Hematopoietic multipotent progenitor cell treated with erythropoietin and hydrocortisone succinate and interleukin-3 and kit ligand, for 4 days (in vitro differentiated cells): Measurements from ENCODE around the gene LILRA2.
"Not testable (repeated sequence)": the region's sequence is repeated elsewhere in the genome, so short reads cannot be mapped to it uniquely, and the experiment has no call there.

Experiments
- DNase-seq: peaks from one replicate; pipeline ENCODE4 v3.0.0-alpha.2; 2015

The LILRA2 gene

DNA sequence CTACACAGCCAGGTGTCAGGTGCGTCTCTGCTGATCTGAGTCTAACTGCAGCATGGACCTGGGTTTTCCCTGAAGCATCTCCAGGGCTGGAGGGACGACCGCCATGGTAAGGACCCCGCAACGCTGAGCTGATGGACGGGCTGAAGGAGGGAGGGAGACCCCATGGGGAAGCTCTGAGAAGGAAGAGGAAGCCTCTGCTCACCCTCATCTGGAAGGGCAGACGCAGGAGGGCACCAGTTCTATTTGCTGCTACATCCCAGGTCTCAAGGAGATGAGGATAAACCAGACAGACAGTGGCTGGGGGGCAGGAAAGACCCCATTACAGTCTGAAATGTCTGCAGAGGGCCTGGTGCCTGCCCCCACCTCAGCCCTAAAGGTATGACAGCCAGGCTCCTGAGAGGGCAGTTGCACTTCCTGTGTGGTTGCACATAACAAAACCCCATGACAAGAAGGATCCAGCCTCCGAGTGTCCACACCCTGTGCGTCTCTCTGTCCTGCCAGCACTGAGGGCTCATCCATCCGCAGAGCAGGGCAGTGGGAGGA is at the start of gene LILRA2:
LILRA2 (plus strand) TSS at position 461 of the 543 bp plus-strand sequence. CDS start 89 bp downstream, outside the sequence.
- peak; percentile 50 for DNase-seq

DNA sequence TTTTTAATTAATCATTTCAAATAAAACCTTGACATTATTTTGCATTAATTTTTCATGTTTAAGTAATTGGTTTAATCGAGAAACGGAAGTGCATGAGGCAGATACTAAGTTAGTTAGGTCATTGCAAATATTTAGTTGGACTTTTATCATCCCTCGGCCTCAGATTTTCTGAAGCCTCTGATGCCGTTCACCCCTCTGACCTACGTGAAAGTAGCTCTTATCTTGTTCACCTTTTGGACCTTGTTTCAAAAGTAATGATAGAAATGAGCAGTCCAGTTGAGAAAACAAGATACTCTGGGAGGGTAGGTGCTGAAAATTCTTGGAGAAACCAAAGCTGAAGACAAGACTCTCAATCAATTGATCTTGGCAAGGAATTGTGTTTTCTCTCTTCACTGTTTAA is 48.0 kb upstream of the LILRA2 start:
- no peak for DNase-seq

DNA sequence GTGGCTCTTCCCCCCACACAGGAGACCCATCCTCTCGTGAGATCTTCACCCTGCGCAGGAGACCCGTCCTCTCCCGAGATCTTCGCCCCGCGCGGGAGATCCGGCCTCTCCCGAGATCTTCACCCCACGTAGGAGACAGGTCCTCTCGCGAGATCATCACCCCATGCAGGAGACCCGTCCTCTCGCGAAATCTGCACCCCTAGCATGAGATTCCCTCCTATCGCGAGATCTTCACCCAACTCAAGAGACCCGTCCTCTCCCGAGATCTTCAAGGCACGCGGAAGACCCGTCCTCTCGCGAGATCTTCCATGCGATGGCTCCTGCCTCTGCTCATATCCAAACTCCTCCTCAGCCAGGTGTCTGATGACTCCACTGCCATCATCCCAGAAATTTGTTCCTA is 46.6 kb upstream of the LILRA2 start:
- DNase-seq = no peak

DNA sequence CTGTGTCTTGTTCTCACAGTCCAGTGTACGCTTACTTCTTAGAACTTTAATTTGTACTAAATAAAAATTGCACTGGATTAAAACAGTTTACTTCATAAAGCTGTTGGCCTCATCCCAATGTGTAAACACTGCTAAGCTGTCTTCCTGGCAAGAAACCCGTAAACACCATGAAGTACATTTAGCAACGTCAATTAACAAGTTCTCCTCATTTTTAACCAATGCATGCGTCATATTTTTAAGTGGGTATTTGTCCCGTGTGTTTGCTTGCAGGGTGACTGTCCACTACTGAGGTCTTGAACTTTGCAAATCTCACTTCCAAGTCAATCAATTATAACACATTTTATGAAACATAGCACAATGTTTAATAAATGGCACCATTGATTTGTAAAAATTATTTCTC is 42.7 kb upstream of the LILRA2 start:
- no peak for DNase-seq

DNA sequence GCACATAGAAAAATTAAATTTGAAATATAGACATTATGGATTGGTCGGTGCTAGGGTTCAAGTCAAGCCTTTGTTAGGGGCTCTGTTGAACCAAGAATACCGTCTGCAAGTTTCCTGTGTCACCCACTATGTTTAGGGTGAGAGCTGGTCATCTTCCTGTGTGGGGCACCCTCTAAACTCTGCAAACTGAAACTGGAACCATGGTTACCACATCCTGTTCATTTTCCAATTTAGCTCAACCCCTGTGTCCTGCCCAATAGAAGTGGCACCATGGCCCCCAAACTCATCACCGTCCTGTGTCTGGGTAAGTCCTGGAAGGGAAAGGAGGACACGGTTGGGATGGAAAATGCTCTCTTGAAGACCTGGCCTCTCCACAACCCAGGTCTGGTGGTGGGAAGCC is 41.1 kb upstream of the LILRA2 start:
- no peak for DNase-seq

DNA sequence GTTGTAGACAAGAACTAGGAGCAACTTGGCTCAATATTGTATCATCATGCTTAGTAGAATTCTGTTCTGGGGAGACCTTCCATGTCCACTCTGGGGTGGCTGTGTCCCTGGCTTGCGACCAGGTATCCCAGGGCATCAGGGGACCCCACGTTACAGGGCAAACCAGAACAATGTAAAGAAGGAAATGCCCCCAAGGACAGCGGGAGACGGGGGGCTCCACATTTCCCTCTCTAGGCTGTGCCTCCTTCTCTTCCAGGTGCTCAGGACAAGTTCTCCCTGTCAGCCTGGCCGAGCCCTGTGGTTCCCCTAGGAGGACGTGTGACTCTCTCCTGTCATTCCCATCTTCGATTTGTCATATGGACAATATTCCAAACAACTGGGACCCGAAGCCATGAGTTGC is 40.1 kb upstream of the LILRA2 start:
- no peak for DNase-seq

DNA sequence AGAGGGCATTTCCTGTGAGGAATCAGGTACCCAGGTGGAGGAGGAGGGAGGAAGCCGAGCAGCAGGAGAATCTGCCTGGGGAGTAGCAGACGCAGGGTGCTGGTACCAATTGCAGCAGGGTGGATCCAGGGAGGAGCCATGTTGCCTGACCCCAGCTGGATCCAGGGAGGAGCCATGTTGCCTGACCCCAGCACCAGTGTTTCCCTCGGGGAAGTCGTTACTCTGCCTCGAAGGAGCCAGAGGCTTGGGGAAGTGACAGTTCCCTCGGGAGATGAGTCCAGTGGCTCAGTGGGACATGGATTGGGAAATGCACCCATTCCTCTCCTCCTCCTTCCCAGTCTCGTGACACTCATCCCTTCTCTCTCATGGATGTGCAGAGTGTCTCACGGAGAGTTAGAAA is 39.4 kb upstream of the LILRA2 start:
- DNase-seq = no peak

DNA sequence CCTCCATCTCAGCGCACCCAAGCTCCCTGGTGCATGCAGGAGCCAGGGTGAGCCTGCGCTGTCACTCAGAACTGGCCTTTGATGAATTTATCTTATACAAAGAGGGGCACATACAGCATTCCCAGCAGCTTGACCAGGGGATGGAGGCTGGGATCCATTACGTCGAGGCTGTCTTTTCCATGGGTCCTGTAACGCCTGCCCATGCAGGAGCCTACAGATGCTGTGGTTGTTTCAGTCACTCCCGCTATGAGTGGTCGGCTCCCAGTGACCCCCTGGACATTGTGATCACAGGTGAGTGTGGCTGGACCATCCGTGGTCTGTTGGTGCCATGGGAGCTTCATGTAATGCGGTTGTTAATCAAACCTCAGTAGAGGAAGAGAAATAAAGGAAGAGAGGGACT is 38.0 kb upstream of the LILRA2 start:
- DNase-seq = no peak

DNA sequence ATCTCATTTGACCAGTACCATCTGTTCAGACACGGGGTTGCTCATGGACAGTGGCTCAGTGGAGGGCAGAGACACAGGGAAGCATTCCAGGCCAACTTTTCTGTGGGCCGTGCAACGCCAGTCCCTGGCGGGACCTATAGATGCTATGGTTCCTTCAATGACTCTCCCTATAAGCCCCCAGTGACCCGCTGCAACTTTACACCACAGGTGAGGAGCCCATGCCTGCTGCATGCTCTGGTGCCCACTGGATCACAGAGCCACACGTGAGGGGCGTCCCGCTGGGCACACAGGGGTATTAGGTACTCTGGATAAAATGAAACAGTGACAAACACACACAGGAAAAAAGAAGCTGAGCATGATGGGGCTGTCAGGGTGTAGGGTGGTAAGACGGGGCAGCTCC is 36.6 kb upstream of the LILRA2 start:
- no peak for DNase-seq

DNA sequence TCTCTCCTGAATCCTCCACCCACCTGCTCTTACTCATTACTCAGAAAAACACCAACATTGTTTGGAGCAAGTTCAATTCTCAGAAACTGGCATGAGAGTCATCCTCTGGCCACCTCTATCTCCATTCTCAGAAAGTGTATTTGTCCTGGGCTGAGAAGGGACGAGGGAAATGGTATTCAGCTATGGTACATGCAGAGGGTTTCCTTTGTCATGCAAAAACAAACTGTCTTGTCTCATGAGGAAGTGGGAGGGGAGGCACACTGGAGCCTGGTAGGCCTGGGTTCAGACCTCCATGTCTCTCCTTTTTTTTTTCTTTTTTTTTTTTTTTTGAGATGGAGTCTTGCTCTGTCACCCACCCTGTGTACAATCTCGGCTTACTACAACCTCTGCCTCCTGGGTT is 31.9 kb upstream of the LILRA2 start:
- DNase-seq = no peak

DNA sequence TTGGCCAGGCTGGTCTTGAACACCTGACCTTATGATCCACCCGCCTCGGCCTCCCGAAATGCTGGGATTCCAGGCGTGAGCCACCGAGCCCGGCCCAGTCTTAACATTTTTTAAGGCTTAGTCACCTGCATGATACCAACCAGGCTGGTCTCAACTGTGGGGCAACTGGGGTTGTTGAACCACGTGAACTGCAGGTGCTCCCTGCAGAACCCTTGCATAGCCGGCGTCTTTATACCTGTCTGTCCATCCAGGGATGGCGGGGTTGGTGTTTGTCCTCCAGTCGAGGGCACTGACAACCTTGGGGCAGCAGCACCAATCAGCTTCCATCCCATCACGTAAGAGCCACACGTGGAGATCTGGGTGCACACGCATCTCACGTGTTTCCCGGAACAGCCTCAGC is 24.8 kb upstream of the LILRA2 start:
- DNase-seq = no peak

DNA sequence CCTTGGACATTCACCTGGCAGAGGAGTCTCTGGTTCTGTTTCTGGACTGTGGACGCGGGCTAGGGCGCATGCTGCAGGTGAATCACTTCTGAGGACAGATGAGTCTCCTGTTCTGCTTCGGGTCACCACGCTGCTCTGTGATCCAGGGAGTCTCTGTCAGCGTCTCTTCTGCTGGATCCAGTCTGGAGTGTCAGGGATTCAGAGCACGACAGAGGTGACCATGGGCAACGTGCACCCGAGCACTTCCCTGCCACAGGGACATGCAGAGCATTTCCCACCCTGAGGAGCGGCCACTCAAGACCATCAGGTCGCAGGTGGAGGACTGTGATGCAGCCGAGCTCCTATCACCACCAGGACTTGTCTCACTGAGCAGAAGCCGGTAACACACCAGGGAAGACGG is 24.4 kb upstream of the LILRA2 start:
- no peak for DNase-seq

DNA sequence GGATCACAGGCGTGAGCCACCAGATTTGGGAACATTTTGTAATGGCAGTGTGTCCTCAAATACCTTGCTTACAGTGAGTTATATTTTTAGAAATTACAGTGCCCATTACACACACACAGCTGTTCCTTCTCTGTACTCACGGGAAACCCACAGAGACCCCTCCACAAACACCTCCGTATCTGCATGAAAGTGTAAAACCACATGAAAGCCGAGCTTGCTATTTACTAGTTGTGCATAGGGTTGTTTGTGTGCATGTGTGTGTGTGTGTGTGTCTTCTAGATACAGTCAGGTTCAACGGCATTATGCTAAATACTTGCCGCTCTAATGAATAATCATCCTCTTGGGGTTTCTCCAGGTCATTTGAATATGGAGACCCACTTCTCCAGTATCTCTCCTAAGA is 22.3 kb upstream of the LILRA2 start:
- no peak for DNase-seq

DNA sequence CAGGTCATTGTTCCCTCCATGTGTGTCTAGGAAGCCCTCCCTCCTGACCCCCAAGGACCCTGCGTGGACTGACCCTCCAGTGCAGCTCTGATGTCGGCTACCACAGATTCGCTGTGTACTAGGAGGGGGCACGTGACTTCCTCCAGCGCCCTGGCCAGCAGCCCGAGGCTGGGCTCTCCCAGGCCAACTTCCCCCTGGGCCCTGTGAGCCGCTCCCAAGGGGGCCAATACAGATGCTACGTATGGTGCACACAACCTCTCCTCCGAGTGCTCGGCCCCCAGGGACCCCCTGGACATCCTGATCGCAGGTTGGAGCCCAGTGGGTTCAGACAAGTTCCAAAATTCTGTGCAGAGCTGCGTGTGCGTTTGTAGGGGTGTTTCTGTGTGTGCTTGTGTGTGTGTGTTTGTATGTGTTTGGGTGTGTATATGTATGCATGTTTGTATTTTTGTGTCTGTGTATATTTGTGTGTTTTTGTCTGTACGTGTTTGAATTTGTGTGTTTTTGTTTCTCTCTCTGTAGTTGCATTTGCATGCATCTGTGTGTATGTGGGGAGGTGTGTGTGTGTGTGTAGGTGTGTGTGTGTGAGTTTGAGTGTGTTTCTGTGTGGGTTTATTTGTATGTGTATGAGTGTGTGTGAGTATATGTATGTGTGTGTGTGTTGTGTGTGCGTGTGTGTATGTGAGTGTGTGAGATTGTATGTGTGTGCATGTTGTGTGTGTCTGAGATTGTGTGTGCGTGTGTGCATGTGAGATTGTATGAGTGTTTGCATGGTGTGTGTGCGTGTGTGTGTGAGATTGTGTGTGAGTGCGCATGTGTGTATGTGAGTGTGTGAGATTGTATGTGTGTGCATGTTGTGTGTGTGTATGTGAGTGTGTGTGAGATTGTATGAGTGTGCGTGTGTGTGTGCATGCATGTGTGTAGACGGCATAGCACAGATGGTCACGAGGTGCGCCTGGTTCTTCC is 21.4 kb upstream of the LILRA2 start:
- peak; percentile 6 for DNase-seq

DNA sequence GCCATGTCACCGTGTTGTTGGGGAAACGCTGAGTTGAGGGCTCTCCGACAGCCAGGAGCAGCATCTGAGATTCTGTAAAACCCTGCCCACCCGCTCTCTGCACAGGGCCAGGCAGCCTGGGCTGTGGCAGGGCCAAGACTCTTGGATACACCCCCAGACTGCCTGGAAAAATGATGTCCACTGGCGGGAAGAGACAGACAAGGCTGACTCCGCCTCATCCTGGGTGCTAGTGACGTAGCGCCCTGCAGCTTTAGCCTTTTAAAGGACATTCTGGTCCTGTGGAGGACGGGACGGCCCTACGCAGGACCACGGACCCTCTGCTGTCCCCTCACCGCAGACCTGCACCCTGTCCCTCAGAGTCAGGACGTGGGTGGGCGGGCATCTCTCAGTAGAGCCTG is 20.7 kb upstream of the LILRA2 start:
- no peak for DNase-seq

DNA sequence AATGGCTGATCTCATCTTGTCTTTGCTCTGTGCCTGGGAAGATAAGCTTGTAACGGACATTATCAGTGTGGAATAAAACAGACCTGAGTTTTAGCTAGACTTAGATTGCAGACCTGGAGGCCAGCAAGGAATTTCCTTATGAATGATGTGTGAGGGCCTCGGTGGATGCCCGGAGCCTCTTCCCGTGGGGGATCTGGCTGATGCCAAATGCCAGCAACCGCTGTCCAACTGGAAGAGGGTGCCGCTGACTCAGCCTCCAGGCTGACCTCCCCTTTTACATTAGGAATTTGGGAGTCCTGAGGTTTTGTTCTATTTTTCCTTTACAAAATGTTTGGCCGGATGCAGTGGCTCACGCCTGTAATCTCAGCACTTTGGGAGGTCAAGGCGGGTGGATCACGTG is 19.6 kb upstream of the LILRA2 start:
- DNase-seq = no peak

DNA sequence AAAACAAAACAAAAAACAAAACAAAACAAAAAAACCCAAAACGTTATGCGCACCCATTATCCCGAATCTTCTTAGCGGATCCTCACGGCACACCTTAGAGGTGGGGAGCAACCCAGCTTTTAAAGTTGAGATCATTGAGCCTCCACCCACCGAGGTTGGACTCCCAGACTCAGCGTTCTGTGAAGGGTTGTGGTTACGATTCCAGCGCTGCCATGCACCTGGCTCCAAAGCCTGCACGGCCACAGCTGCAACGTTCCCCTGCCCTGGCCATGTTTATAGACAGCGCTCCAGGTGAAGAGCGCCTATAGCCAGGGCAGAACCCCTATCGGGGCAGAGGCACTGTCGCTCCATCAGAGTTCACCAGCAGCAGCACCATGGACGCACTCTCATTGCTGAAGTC is 18.7 kb upstream of the LILRA2 start:
- DNase-seq = no peak

DNA sequence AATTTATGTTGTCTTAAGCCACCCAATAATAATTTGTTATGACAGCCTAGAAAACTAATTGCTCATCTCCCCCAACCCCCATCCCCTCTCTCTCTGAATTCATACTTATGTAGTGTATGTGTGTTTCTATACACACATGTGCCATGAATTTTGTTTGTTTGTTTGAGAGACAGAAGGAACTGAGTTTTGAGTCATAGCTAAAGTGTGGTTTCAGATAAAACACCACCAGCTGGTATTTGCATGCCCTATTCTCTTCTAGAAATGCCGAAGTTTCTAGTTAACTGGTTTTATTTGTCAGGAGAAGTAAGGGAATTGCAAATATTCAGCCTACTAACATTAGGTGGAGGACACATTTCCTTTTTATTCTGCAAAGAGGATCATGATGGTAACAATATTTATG is 17.4 kb upstream of the LILRA2 start:
- no peak for DNase-seq

DNA sequence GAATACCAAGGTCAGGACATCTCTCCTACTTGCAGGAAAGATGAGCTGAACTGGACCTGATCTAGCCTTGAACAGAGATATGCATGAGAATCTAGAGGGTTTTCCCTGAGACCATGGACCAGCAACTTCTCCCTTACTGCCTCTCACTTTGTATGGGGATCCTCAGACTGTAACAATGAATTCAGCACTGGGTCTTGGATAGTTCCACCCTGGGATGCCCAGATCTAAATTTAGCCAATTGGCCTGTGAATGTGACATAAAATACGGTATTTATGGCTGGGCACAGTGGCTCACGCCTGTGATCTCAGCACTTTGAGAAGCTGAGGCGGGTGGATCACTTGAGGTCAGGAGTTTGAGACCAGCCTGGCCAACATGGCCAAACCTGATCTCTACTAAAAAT is 15.3 kb upstream of the LILRA2 start:
- DNase-seq = peak; percentile 18

DNA sequence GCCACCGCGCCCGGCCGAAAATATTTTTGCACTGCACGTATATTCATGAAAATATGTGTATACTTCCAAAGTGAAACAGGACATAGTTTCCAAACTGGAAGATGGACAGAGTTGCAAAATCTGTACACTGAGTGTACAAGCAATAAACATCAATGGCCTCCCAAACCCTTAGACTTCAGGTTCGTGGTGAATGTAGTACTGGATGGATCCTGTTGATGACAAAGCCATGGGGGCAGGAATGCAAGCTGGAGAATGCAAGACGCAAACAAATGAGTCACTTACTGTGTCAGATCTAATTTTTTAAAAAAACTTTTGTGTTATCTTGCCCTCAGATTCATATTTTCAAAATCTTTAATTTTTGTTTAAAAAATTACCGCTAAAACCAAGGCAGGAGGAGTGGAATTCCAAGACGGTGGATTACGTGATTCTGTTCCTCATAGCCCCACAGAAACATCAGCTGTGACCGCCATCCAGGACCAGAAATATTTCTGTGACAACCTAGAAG is 12.7 kb upstream of the LILRA2 start:
- no peak for DNase-seq

DNA sequence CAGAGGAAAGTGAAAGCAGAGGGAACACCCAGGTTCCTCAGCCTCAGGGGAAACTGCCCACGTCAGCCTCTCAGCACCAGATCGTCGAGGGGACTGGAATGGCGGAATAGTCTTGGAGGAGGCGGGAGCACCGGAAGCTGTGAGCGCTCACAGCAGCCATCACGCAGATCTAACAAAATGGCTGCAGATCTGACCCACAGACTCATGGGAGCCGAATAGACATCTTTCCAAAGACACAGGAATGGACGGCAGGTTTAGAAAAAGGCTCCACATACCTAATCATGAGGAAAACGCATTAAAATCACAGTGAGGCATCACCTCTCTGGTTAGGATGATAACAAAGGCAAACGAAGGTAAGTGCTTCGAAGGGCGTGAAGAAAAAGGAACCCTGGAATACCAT is 11.8 kb upstream of the LILRA2 start:
- no peak for DNase-seq

DNA sequence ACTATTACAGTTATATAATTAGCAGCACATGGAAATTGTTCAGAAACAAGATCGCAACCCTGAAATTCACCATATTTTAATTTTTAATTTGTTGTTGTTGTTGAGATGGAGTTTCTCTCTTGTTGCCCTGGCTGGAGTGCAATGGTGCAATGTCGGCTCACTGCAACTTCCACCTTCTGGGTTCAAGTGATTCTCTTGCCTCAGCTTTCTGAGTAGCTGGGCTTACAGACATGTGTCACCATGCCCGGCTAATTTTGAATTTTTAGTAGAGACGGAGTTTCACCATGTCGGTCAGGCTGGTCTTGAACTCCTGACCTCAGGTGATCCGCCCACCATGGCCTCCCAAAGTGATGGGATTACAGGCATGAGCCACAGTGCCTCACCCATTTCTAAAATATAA is 10.4 kb upstream of the LILRA2 start:
- DNase-seq = not testable (repeated sequence)

DNA sequence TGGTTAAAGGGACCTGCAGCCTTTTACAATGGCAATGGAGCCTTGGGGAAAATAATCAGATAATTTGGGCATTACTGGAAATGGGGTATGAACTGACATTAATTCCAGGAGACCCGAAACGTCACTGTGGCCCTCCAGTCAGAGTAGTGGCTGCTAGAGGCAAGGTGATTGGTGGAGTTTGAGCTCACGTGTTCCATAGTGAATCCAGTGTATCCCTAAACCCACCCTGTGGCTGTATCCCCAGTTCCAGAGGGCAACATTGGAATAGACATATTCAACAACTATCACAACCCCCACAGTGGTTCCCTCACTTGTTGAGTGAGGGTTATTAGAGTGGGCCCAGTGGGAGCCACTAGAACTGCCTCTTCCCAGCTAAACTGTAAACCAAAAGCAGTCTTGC is 3.3 kb upstream of the LILRA2 start:
- no peak for DNase-seq
